ENCODE measurements around the gene SYNE4.
"Not testable (repeated sequence)": the region's sequence is repeated elsewhere in the genome, so short reads cannot be mapped to it uniquely, and the experiment has no call there.

The SYNE4 gene

GRCh38 chr19:35988824-35989223 lies 19.8 kb downstream of the SYNE4 start:
- DNase-seq: no peak

- no peak for DNase-seq
These were observed 21.1 kb downstream of the SYNE4 start for GRCh38 chr19:35987571-35987896.

GRCh38 chr19:35986664-35987570 lies 21.7 kb downstream of the SYNE4 start:
- peak; percentile 99 for DNase-seq

GRCh38 chr19:35986111-35986510 lies 22.5 kb downstream of the SYNE4 start:
- no peak for DNase-seq

GRCh38 chr19:35983177-35983576 lies 25.4 kb downstream of the SYNE4 start:
- DNase-seq: no peak

- not testable (repeated sequence) for DNase-seq
These were observed 27.6 kb downstream of the SYNE4 start for GRCh38 chr19:35980997-35981396.

- no peak for DNase-seq
These were observed 29.7 kb downstream of the SYNE4 start for GRCh38 chr19:35978832-35979365.

- DNase-seq: no peak
These were observed 30.3 kb downstream of the SYNE4 start for GRCh38 chr19:35978271-35978670.

GRCh38 chr19:35977446-35978222 lies 31.0 kb downstream of the SYNE4 start:
- DNase-seq: no peak

- no peak for DNase-seq
These were observed 32.9 kb downstream of the SYNE4 start for GRCh38 chr19:35975608-35976214.

GRCh38 chr19:35973487-35973886 lies 35.1 kb downstream of the SYNE4 start:
- DNase-seq: no peak

GRCh38 chr19:35966771-35967170 lies 41.8 kb downstream of the SYNE4 start:
- no peak for DNase-seq

GRCh38 chr19:35963514-35963913 lies 45.1 kb downstream of the SYNE4 start:
- DNase-seq: no peak

GRCh38 chr19:35960432-35960972 lies 48.1 kb downstream of the SYNE4 start:
- DNase-seq: no peak

GRCh38 chr19:35959968-35960320 lies 48.7 kb downstream of the SYNE4 start:
- no peak for DNase-seq

GRCh38 chr19:35959040-35959967 lies 49.3 kb downstream of the SYNE4 start:
- peak; percentile 32 for DNase-seq

GRCh38 chr19:35958660-35959039 lies 50.0 kb downstream of the SYNE4 start:
- no peak for DNase-seq

GRCh38 chr19:35957411-35957810 lies 51.2 kb downstream of the SYNE4 start:
- not testable (repeated sequence) for DNase-seq

GRCh38 chr19:35955881-35956634 lies 52.6 kb downstream of the SYNE4 start:
- no peak for DNase-seq
